B cell (primary cell): ENCODE results near the gene TMOD2.

Experiments used
- EZH2 ChIP-seq: IDR thresholded peaks from 2 replicates; pipeline ENCODE4 v1.6.1; 2012; ENCODE audit warnings: borderline replicate concordance, low read depth, mild to moderate bottlenecking, moderate library complexity, low read length; ENCODE audit not compliant: insufficient read depth, poor library complexity, severe bottlenecking
- TF ChIP-seq, protein P1 (sequence below): fragments of 200-600 bp; IDR thresholded peaks from one replicate; pipeline ENCODE4 v1.8.0; 2022; ENCODE audit warnings: antibody characterized with exemption, mild to moderate bottlenecking

DNA sequence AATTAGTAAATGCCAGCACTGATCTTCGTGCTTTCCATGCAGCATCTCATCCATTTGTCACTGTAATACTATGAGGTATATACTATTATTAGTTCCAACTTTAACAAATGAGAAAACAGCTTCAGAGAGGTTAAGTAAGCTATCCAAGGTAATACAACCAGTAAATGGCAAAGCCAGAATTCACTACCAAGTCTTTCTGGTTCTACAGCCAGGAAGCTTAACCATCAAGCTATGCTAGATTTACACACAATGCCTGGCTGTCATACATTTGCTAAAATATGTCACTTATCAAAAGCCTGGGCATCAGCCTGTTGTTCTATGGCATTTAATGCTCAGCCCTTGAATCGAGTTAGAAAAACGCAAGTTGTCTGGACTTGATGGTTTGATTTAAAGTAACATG lies 32.6 kb downstream of the TMOD2 start:
- TF ChIP-seq, protein P1, sequence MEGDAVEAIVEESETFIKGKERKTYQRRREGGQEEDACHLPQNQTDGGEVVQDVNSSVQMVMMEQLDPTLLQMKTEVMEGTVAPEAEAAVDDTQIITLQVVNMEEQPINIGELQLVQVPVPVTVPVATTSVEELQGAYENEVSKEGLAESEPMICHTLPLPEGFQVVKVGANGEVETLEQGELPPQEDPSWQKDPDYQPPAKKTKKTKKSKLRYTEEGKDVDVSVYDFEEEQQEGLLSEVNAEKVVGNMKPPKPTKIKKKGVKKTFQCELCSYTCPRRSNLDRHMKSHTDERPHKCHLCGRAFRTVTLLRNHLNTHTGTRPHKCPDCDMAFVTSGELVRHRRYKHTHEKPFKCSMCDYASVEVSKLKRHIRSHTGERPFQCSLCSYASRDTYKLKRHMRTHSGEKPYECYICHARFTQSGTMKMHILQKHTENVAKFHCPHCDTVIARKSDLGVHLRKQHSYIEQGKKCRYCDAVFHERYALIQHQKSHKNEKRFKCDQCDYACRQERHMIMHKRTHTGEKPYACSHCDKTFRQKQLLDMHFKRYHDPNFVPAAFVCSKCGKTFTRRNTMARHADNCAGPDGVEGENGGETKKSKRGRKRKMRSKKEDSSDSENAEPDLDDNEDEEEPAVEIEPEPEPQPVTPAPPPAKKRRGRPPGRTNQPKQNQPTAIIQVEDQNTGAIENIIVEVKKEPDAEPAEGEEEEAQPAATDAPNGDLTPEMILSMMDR = no peak
- TF ChIP-seq EZH2 = no peak
